HT1080 (cell line): ENCODE data around the gene MUC4. TPM values are rescaled to one million over a fixed set of nuclear protein-coding genes. Genes with fewer than 3 reads are reported as not detected.

Experiments
- DNase-seq: peaks from one replicate; pipeline ENCODE4 v3.0.0-alpha.2; 2015; ENCODE audit warnings: low read depth
- small RNA-seq: library from RNA; depleted of rRNA; stranded (forward); fragments of <200 nt; gene quantifications from one replicate; pipeline ENCODE3, GENCODE V24; 2014
- total RNA-seq: library from RNA; depleted of rRNA; stranded (reverse); fragments of >200 nt; shearing (Covaris generic); gene quantifications from 2 replicates; pipeline ENCODE4 v1.2.3, GENCODE V29; 2014; rRNA removed

MUC4 gene
- total RNA-seq, 1 experiment from 2014 or later: 0.26 TPM

DNA sequence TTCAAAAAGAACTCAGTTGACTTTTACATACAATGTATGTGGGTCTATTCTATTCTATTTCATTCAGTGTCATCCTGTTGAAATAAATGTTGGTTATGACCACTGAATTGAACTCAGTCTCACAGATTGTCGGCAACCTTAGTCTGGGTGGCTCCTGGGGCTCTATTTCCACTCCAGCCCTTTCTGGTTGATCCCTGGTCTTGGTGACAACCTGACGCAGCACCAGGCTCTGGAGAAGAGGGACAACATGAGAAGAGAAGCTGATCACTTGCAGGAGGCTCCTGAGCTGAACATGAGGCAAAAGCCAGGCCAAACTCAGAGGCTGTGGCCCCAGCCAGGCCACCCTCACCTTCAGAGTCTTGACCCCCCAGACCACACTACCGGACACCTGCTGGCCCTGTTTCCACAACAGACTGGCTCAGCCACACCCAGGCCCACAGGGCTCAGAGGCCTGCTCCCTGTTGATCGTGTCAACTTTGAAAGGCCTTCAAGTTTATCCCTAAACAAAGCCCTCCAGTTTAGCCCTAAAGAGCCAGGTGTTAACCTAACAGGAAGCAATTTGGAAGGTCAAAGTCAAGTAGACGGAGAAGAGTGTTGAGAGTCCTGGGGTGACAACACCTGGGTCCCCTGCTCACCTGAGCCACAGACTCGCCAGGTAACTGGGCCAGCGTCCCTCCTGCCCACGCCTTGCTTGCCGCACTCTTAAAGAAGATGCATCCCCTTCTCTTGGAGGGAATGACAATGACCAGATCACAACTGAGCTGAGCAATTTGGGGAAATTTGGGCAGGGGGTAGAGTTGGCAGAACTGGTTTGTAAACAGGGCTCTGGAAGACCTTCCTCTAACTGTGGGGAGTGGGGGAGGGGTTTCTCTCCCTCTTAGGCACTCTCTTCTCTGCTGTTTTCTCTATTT is 106.4 kb downstream of the MUC4 start:
- DNase-seq: no peak

DNA sequence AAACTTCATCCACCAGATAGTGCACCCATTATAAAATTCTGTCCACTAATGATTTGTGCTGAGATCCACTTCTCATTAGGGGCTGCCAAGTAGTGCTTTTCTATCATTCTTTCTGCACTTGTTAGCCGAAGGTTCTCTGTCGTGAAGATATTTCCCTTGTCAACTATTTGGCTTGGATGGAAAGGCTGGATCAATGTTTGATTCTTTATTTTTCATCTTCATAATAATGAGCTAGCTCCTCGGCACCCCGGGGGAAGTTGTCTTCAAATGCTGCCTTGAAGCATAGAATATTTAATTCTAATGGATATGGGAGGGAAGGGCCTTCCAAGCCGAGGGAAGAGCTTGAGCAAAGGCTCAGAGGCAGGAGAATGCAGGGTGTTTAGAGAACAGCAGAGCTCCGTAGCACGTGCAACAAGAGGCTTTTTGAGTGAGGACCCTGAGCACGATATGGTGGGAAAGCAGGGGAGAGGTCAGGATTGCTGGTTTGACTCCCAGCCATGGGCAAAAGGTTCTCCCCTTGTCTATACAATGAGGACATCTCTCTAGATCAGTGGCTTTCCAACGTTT is 107.2 kb downstream of the MUC4 start:
- no peak for DNase-seq

- DNase-seq: no peak
Observed at GRCh38 chr3:195703776-195704175, 108.0 kb downstream of the MUC4 start.

GRCh38 chr3:195701042-195701915 is 110.5 kb downstream of the MUC4 start:
- no peak for DNase-seq

GRCh38 chr3:195700319-195700718 is 111.4 kb downstream of the MUC4 start:
- DNase-seq: no peak

- DNase-seq: no peak
Observed at GRCh38 chr3:195699860-195700259, 111.9 kb downstream of the MUC4 start.

GRCh38 chr3:195699388-195699771 is 112.3 kb downstream of the MUC4 start:
- DNase-seq: no peak

GRCh38 chr3:195698647-195699387 is 112.9 kb downstream of the MUC4 start:
- no peak for DNase-seq

DNA sequence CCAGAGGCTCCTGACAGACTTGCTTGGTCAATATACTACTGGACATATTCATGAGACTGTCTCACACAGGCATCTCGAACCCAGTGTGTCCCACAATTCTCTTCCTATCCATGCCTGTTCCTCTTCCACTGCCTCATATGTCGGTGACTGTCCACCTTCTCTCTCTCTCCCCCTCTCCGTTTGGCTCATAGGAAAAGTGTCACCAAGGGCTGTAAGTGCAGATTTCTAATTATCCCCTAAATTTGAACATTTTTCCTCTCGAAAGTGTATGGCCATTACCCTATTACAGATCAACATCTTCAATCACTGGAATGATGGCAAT is 113.4 kb downstream of the MUC4 start:
- DNase-seq: no peak

DNA sequence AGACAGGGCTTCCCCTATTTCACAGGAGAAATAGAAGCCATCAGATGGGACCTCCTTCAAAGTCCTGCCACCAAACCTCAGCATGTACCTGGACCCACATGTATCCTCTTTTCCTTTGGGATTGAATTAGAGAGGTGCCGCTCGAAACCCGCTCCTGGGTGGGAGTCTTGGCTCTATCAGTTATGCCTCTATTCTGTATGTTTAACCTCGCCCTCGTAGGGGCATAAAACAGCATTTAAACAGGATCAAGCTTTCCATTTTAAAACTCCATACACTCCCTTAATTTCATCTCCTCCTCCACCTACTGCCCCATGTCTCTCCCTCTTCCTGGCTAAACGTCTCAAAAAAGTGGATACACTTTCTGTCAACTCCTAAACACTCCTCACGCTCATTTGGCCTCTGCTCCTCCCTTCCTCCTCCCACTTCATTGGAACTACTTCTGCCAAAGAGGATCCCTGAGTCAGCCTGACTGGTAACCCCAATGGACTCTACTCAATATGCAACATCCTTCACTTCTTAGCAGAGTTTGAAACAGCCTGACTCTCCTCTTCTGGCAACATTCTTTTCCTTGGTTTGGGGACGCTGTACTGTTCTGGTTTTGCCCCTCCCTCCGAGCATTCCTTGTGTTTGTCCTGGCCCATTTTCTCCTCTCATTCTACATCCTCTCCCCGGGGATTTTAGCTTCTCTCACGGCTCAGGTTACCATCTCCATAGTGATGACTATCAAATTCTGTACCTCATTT is 114.0 kb downstream of the MUC4 start:
- DNase-seq: peak; percentile 46

Small RNA genes lying within 50 kb of the gene (small RNA-seq; reads per million reads assigned to genes)
- gene MIR570: not detected

Other genes with a start within 250 kb of the MUC4 start
- not detected in 2 replicates for gene APOD, start 228.0 kb downstream of the MUC4 start, total RNA-seq
- gene MUC20, start 91.0 kb downstream of the MUC4 start, total RNA-seq: not detected in 2 replicates
- gene TNK2, start 96.6 kb upstream of the MUC4 start, total RNA-seq: 31.7 and 33.3 TPM in 2 replicates